Activated CD4-positive, alpha-beta T cell treated with anti-CD3 and anti-CD28 coated beads, Interleukin-2, amount 50 U/mL, for 1 hour (primary cell): ENCODE results near the gene CLEC4A.
A peak's percentile ranks its signal among the peaks of the same experiment; 100 is the strongest.
"Not testable (repeated sequence)": the region's sequence is repeated elsewhere in the genome, so short reads cannot be mapped to it uniquely, and the experiment has no call there.

ENCODE experiments used
- DNase-seq: peaks from one replicate; pipeline ENCODE4 v3.0.0-alpha.2; 2020

CLEC4A gene

GRCh38 chr12:8123124-8123912 is at the start of gene CLEC4A:
TSS of gene CLEC4A (plus strand) at chr12:8123617. CDS start at chr12:8123879, 262 bp downstream.
- no peak for DNase-seq

- no peak for DNase-seq
Observed at GRCh38 chr12:8075935-8076334, 47.5 kb upstream of the CLEC4A start.

GRCh38 chr12:8076366-8076765 is 47.1 kb upstream of the CLEC4A start:
- DNase-seq: no peak

GRCh38 chr12:8077207-8077606 is 46.2 kb upstream of the CLEC4A start:
- no peak for DNase-seq

GRCh38 chr12:8078398-8078797 is 45.0 kb upstream of the CLEC4A start:
- peak; percentile 62 for DNase-seq

- no peak for DNase-seq
Observed at GRCh38 chr12:8078916-8079315, 44.5 kb upstream of the CLEC4A start.

- no peak for DNase-seq
Observed at GRCh38 chr12:8080120-8080519, 43.3 kb upstream of the CLEC4A start.

GRCh38 chr12:8081251-8081920 is 42.0 kb upstream of the CLEC4A start:
- DNase-seq: peak; percentile 30

- no peak for DNase-seq
Observed at GRCh38 chr12:8082808-8083100, 40.7 kb upstream of the CLEC4A start.

GRCh38 chr12:8084351-8084750 is 39.1 kb upstream of the CLEC4A start:
- DNase-seq: not testable (repeated sequence)

GRCh38 chr12:8087666-8088065 is 35.8 kb upstream of the CLEC4A start:
- DNase-seq: no peak

GRCh38 chr12:8088574-8088973 is 34.8 kb upstream of the CLEC4A start:
- peak; percentile 32 for DNase-seq

- not testable (repeated sequence) for DNase-seq
Observed at GRCh38 chr12:8089277-8089676, 34.1 kb upstream of the CLEC4A start.

- DNase-seq: no peak
Observed at GRCh38 chr12:8089716-8090115, 33.7 kb upstream of the CLEC4A start.

- no peak for DNase-seq
Observed at GRCh38 chr12:8093291-8093690, 30.1 kb upstream of the CLEC4A start.

- no peak for DNase-seq
Observed at GRCh38 chr12:8096281-8096915, 27.0 kb upstream of the CLEC4A start.

GRCh38 chr12:8099235-8099634 is 24.2 kb upstream of the CLEC4A start:
- DNase-seq: no peak

- peak; percentile 78 for DNase-seq
Observed at GRCh38 chr12:8108808-8109398, 14.5 kb upstream of the CLEC4A start.

- not testable (repeated sequence) for DNase-seq
Observed at GRCh38 chr12:8113117-8113516, 10.3 kb upstream of the CLEC4A start.

GRCh38 chr12:8120072-8120713 is 3.2 kb upstream of the CLEC4A start:
- no peak for DNase-seq

GRCh38 chr12:8127138-8127537 is 3.7 kb downstream of the CLEC4A start:
- no peak for DNase-seq

GRCh38 chr12:8133636-8134397 is 10.4 kb downstream of the CLEC4A start:
- DNase-seq: not testable (repeated sequence)
